Mesenchymal stem cell (in vitro differentiated cells and primary cell): ENCODE measurements around the gene COX7C.

Experiments
- DNase-seq: peaks from one replicate; pipeline ENCODE4 v3.0.0-alpha.2; 2013
- H2AFZ ChIP-seq: one replicate; pipeline ENCODE4 v1.6.1; 2013; ENCODE audit warnings: low read depth, mild to moderate bottlenecking, control low read depth, inconsistent platforms, low read length, moderate library complexity
- H2AK5ac ChIP-seq: 2 replicates; pipeline ENCODE4 v1.6.1; 2013; ENCODE audit warnings: low read length, moderate library complexity, mild to moderate bottlenecking, inconsistent platforms; ENCODE audit not compliant: severe bottlenecking
- H2BK120ac ChIP-seq: one replicate; pipeline ENCODE4 v1.6.1; 2013; ENCODE audit warnings: low read depth, mild to moderate bottlenecking, inconsistent platforms, low read length, moderate library complexity
- H2BK12ac ChIP-seq, 2 experiments: one replicate each; pipeline ENCODE4 v1.6.1; 2013; ENCODE audit warnings: inconsistent platforms in 2 of 2, low read length in 2 of 2, mild to moderate bottlenecking in 2 of 2, moderate library complexity in 2 of 2, control low read depth in 1 of 2
- H2BK15ac ChIP-seq: one replicate; pipeline ENCODE4 v1.6.1; 2013; ENCODE audit warnings: mild to moderate bottlenecking, low read depth, inconsistent platforms; ENCODE audit not compliant: poor library complexity, severe bottlenecking
- H2BK5ac ChIP-seq: 2 replicates; pipeline ENCODE4 v1.6.1; 2013; ENCODE audit warnings: low read depth, mild to moderate bottlenecking, low read length, control low read depth, inconsistent platforms; ENCODE audit not compliant: poor library complexity, severe bottlenecking
- H3K14ac ChIP-seq, 2 experiments: one replicate each; pipeline ENCODE4 v1.6.1; 2013; ENCODE audit warnings: inconsistent platforms in 2 of 2, low read length in 2 of 2, control low read depth in 1 of 2, mild to moderate bottlenecking in 1 of 2, moderate library complexity in 1 of 2
- H3K18ac ChIP-seq, 2 experiments: one replicate each; pipeline ENCODE4 v1.6.1; 2013; ENCODE audit warnings: inconsistent platforms in 2 of 2, low read length in 2 of 2, control low read depth in 1 of 2, low read depth in 1 of 2, mild to moderate bottlenecking in 1 of 2
- H3K23ac ChIP-seq, 2 experiments: one replicate each; pipeline ENCODE4 v1.6.1; 2013; ENCODE audit warnings: inconsistent platforms in 2 of 2, low read length in 2 of 2, mild to moderate bottlenecking in 2 of 2, moderate library complexity in 2 of 2, control low read depth in 1 of 2
- H3K27ac ChIP-seq: 2 replicates; pipeline ENCODE4 v1.5.1; 2013; ENCODE audit warnings: mild to moderate bottlenecking, moderate library complexity, low read length, control low read depth, inconsistent platforms; ENCODE audit not compliant: poor library complexity, severe bottlenecking
- H3K27me3 ChIP-seq, 2 experiments: 2 replicates each; pipeline versions ENCODE4 v1.6.1 to v1.7.0; 2013; ENCODE audit warnings: low read length in 2 of 2, mild to moderate bottlenecking in 2 of 2, moderate library complexity in 2 of 2, control low read depth in 1 of 2, inconsistent platforms in 1 of 2; ENCODE audit not compliant: control insufficient read depth in 1 of 2, insufficient read depth in 1 of 2
- H3K36me3 ChIP-seq, 2 experiments: 2 replicates each; pipeline versions ENCODE4 v1.6.1 to v1.7.0; 2013; ENCODE audit warnings: low read length in 2 of 2, control low read depth in 1 of 2, inconsistent platforms in 1 of 2, low read depth in 1 of 2, mild to moderate bottlenecking in 1 of 2; ENCODE audit not compliant: insufficient read depth in 2 of 2, control insufficient read depth in 1 of 2
- H3K4ac ChIP-seq, 2 experiments: one replicate each; pipeline ENCODE4 v1.6.1; 2013; ENCODE audit warnings: inconsistent platforms in 2 of 2, low read length in 2 of 2, mild to moderate bottlenecking in 2 of 2, moderate library complexity in 2 of 2, control low read depth in 1 of 2, low read depth in 1 of 2
- H3K4me1 ChIP-seq: 2 replicates; pipeline ENCODE4 v1.6.1; 2013; ENCODE audit warnings: low read depth, low read length, control low read depth; ENCODE audit not compliant: control insufficient read depth, insufficient read depth
- H3K4me2 ChIP-seq: 2 replicates; pipeline ENCODE4 v1.6.1; 2013; ENCODE audit warnings: low read length, mild to moderate bottlenecking, inconsistent platforms; ENCODE audit not compliant: poor library complexity, severe bottlenecking
- H3K4me3 ChIP-seq, 2 experiments: 2 replicates each; pipeline versions ENCODE4 v1.5.1 to v1.7.0; 2013; ENCODE audit warnings: low read length in 2 of 2, mild to moderate bottlenecking in 2 of 2, control low read depth in 1 of 2, low read depth in 1 of 2; ENCODE audit not compliant: insufficient read depth in 1 of 2
- H3K79me1 ChIP-seq: replicated peaks from 2 replicates; pipeline ENCODE4 v1.6.1; 2013; ENCODE audit warnings: mild to moderate bottlenecking, control low read depth, low read length, inconsistent platforms; ENCODE audit not compliant: poor library complexity, severe bottlenecking
- H3K9ac ChIP-seq: 2 replicates; pipeline ENCODE4 v1.7.0; 2013; ENCODE audit warnings: mild to moderate bottlenecking, low read length, moderate library complexity
- H3K9me3 ChIP-seq: 2 replicates; pipeline ENCODE4 v1.7.0; 2013; ENCODE audit warnings: mild to moderate bottlenecking, low read length; ENCODE audit not compliant: control insufficient read depth
- H4K8ac ChIP-seq: one replicate; pipeline ENCODE4 v1.6.1; 2013; ENCODE audit warnings: inconsistent platforms, mild to moderate bottlenecking, low read length, moderate library complexity
- H4K91ac ChIP-seq: one replicate; pipeline ENCODE4 v1.6.1; 2013; ENCODE audit warnings: mild to moderate bottlenecking, low read length, inconsistent platforms
- WGBS: methylation state at CpG from one replicate; pipeline ENCODE4 v1.1.7; 2013; ENCODE audit warnings: mixed read lengths; 5-methylcytosine and 5-hydroxymethylcytosine counted together

Gene COX7C

DNA sequence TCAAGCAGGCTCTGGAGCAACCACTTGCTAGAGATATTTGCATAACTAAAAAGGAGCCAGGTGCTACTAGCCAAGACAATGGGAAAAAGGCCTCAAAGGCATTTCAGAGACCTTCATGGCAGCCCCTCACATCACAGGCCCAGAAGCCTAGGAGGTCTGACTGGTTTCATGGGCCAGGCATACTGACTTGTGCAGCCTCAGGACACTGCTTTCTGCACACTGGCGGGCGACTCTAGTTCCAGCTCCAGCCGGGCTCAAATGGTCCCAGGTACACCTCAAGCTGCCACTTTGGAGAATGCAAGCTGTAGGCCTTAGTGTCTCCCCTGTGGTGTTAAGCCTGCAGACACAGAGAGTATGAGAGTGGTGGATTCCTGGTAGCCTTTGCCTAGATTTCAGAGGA, 27.1 kb downstream of the COX7C start:
- Histone ChIP-seq H2AK5ac (no peak overlapping the region), H3K36me3 (no peaks in the 10 kb centered on the region), H2AFZ (no peak overlapping the region), H3K27ac (no peak overlapping the region), H3K79me1 (no peaks in the 10 kb centered on the region), H3K4me1 (no peaks in the 10 kb centered on the region), H2BK120ac (no peak overlapping the region), H3K18ac (no peak overlapping the region), H3K4me3 (no peak overlapping the region), H3K4ac (no peak overlapping the region), H3K9ac (no peak overlapping the region), H4K8ac (no peak overlapping the region), H2BK12ac (no peak overlapping the region), H3K9me3 (no peaks in the 10 kb centered on the region), H2BK15ac (no peak overlapping the region), H3K14ac (no peak overlapping the region), H3K23ac (no peak overlapping the region), H3K27me3 (no peaks in the 10 kb centered on the region), H2BK5ac (no peak overlapping the region), H4K91ac (no peak overlapping the region), H3K4me2 (no peak overlapping the region)
- WGBS = 93% methylated on average over 3 of the region's 3 CpGs
- no peak for DNase-seq

DNA sequence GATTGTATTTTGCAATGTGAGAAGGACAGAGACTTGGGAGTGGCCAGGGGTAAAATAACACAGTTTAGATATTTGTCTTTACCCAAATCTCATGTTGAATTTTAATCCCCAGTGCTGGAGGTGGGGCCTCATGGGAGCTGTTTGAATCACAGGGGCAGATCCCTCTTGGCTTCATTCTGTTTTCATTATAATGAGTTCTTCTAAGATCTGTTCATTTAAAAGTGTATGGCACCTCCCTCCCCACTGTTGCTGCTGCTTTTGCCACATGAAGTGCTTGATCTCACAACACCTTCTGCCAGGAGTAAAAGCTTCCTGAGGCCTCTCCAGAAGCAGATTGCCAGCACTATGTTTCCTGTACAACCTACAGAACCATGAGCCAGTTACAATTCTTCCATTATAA, 28.1 kb downstream of the COX7C start:
- Histone ChIP-seq H4K8ac (no peak overlapping the region), H2AK5ac (no peak overlapping the region), H2BK15ac (no peak overlapping the region), H3K27me3 (no peaks in the 10 kb centered on the region), H2BK120ac (no peak overlapping the region), H3K4me1 (no peaks in the 10 kb centered on the region), H3K23ac (no peak overlapping the region), H3K36me3 (no peaks in the 10 kb centered on the region), H3K4me3 (no peak overlapping the region), H2BK5ac (no peak overlapping the region), H3K9me3 (no peaks in the 10 kb centered on the region), H3K79me1 (no peaks in the 10 kb centered on the region), H3K27ac (no peak overlapping the region), H3K18ac (no peak overlapping the region), H2AFZ (no peak overlapping the region), H3K14ac (no peak overlapping the region), H3K4me2 (no peak overlapping the region), H4K91ac (no peak overlapping the region), H2BK12ac (no peak overlapping the region), H3K4ac (no peak overlapping the region), H3K9ac (no peak overlapping the region)
- no peak for DNase-seq

DNA sequence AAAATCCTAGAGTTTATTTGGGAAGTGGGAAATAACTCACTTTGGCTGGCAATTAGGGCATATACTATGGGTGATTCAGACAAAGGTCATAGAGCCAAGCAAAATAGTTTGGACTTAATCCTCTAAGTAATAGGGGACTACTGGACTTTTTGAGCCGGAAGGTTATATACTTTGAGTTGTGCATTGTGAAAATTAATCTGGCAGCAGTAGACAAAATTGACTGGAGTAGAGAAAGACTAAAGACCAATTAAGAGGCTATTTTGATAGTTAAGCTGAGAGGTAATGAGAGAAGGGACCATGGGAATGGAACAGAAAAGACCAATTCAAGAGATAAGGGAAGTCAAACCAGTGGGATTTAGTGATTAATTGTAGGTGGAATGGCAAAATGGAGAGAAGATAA, 28.9 kb downstream of the COX7C start:
- Histone ChIP-seq H3K14ac (no peak overlapping the region), H3K4ac (no peak overlapping the region), H3K4me3 (no peak overlapping the region), H4K91ac (no peak overlapping the region), H3K23ac (no peak overlapping the region), H2BK5ac (no peak overlapping the region), H3K18ac (no peak overlapping the region), H3K4me1 (no peaks in the 10 kb centered on the region), H2BK15ac (no peak overlapping the region), H2BK120ac (no peak overlapping the region), H3K36me3 (no peaks in the 10 kb centered on the region), H2BK12ac (no peak overlapping the region), H2AK5ac (no peak overlapping the region), H4K8ac (no peak overlapping the region), H3K27ac (no peak overlapping the region), H3K79me1 (no peaks in the 10 kb centered on the region), H3K4me2 (no peak overlapping the region), H3K9me3 (no peaks in the 10 kb centered on the region), H3K9ac (no peak overlapping the region), H3K27me3 (no peaks in the 10 kb centered on the region), H2AFZ (no peak overlapping the region)
- no peak for DNase-seq
- 94% methylated on average over 1 of the region's 1 CpG for WGBS

DNA sequence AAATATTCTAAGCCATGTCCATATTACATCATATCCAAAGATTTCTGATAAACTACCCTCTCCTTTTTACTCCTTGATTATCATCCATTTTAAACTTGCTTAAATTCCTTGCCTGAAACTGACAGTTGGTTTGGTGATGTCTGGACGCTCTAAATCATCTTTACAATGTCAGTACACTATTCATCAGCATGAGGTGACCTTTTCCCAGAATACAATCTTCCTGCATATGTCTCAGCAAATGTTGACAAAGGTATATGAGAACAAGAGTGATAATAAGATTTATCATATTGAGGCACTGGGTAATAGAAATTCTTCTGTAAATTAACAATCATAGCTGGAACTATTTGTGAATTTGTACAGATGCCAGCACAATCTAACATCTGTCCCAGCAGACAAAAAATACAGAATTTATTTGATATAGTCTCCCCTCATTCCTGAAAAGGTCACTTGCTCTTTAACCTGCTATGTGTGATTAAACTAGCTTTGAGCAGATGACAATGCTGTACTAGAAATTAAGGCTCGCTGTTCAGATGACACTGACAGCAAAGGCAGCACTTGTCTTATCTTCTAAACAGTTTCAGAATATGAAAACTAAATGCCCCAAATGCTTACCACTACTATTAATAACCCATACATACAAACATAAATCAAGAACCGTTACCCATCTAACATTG, 32.2 kb downstream of the COX7C start:
- Histone ChIP-seq H3K36me3 (no peaks in the 10 kb centered on the region), H2AFZ (no peak overlapping the region), H2BK120ac (no peak overlapping the region), H2AK5ac (no peak overlapping the region), H3K18ac (no peak overlapping the region), H2BK5ac (no peak overlapping the region), H2BK15ac (no peak overlapping the region), H3K79me1 (no peaks in the 10 kb centered on the region), H3K27me3 (no peaks in the 10 kb centered on the region), H3K23ac (no peak overlapping the region), H3K4me2 (no peak overlapping the region), H3K4me3 (no peak overlapping the region), H4K91ac (no peak overlapping the region), H2BK12ac (no peak overlapping the region), H3K27ac (no peak overlapping the region), H3K4ac (no peak overlapping the region), H3K9ac (no peak overlapping the region), H3K14ac (no peak overlapping the region), H4K8ac (no peak overlapping the region), H3K4me1 (no peaks in the 10 kb centered on the region), H3K9me3 (no peaks in the 10 kb centered on the region)
- DNase-seq = no peak
- WGBS = 89% methylated on average over 3 of the region's 3 CpGs
